GM18511 (cell line): Measurements from ENCODE around the gene MRPS5.
A peak's percentile ranks its signal among the peaks of the same experiment; 100 is the strongest.

Source experiments
- ATAC-seq: cut with Tn5 transposase; IDR thresholded peaks from one replicate; pipeline ENCODE4 v1.9.1; 2021; ENCODE audit warnings: mild to moderate bottlenecking, moderate library complexity; ENCODE audit not compliant: unreplicated experiment

Gene MRPS5

GRCh38 chr2:95091885-95092555 is 29.6 kb downstream of the MRPS5 start:
- ATAC-seq = no peak

- ATAC-seq = no peak
These were observed 34.2 kb downstream of the MRPS5 start for GRCh38 chr2:95087379-95087778.

DNA sequence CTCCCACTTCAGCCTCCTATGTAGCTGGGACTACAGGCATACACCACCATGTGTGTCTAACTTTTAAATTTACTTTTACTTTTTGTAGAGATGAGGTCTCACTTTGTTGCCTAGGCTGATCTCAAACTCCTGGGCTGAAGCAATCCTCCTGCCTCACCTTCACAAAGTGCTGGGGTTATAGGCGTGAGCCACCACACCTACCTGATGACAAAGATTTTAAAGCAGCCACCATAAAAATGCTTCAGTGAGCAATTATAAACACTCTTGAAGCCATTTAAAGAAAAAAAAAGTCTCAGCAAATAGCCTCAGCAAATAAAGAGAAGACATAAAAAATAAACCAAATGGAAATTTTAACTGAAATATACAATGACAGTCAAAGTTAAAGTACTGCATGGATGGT is 35.6 kb downstream of the MRPS5 start:
- ATAC-seq = no peak

- no peak for ATAC-seq
These were observed 39.1 kb downstream of the MRPS5 start for GRCh38 chr2:95082477-95082876.

DNA sequence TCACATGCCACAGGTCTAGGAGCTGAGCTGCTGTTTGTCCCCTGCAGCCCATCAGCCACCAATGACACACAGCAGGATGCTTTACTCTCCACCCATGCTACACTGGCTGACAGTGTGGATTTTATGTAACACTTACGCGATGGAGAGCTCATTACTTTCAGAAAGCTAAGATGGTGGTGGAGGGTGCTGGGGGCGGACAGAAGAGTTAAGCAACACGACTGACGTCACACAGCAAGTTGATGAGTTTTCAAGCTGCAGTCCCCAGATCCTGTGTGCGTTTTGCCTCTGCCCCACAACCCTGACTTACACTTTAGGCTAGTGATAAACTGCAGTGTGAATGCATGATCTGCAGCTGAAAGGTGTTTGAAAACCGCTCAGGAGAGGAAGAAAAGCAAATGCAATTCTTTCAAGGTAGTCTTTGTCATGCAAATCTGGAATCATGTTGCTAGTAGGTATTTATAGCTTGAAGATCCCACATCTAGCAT is 42.4 kb downstream of the MRPS5 start:
- no peak for ATAC-seq

DNA sequence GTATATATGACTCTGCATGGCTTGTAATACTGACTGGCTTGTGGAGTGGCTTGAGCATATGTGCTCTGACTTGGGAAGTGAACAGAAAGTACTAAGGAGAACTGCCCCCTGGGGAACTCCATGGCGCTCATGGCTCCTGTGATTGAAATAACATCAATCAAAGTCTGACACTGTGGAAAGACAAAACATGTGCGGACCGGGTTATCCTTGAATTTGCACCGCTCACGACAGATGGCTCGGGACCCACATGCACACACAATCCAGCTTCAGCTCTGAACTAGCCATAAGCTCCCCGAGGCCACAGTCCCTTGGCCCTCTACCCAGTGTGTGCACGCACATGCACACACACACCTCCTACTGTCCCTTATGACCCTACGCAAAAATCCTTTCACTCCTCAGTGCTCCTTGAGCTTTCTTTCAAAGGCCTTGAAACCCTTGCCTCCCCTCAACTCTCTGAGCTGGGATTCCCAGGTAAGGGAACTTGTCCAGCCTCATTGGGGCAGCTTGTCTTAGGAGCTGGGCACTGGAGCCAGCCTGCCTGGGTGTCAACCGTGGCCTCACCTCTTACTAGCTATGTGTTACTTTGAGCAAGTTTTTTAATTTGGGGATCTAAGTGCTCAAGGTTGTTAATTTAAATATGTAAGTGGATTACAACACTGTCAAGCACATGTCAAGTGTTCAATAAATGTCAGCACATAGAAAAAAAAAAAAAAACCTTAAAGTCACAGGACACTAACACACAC is 43.6 kb downstream of the MRPS5 start:
- no peak for ATAC-seq

DNA sequence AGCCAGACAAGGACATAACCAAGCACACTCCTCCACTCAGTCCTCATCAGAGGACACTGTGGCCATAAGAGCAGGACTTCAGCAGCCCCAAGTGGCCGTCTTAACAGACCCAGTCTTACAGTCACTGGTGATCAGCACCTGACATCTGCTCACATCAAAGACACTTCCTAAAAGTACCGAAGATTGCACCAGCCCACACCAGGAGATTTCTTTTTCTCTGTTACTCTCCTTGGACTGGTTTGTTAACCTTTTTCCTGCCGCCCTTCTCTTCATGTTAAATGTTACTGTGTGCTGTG is 44.1 kb downstream of the MRPS5 start:
- no peak for ATAC-seq

GRCh38 chr2:95076705-95077529 is 44.7 kb downstream of the MRPS5 start:
- ATAC-seq = peak; percentile 87

- ATAC-seq = no peak
These were observed 46.0 kb downstream of the MRPS5 start for GRCh38 chr2:95075440-95076132.

DNA sequence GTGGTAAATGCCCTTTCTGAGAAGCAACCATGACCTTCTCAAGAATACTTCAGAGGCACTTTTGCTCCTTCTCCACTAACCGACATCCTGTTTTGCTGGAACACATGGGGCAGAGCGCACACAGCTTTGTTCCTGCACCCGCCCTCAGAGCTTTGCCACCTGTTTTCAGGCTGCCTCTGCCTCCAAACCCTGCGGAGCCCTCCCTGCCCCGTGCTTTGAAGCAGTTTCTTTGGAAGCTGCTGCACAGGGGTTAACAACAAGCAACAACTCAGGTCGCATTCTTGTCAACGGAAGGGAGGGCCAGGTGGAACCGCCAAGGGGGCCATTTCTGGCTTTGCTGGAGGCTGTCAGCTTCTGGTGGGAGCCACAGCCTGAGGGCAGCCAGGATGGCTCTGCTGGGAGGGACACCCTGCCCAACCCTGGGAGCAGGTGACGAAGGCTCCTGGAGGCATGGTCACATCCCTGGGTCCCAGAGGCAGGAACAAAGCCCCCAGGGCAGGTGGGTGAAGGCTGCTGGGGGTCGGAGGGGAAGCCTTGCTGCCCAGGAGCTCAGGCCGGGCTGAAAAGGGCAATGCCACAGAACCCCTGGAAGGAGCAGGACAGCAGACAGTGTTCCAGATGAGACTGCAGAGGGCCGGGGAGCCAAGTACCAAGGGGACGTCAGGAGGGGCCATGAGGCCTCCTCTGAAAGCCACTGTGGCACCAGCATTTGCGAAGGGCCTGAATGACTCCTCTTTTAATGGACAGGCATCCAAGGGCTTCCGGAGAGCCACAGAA is 46.8 kb downstream of the MRPS5 start:
- ATAC-seq = no peak

- no peak for ATAC-seq
These were observed 47.5 kb downstream of the MRPS5 start for GRCh38 chr2:95073856-95074662.

GRCh38 chr2:95072424-95072823 is 49.2 kb downstream of the MRPS5 start:
- no peak for ATAC-seq

- no peak for ATAC-seq
These were observed 49.8 kb downstream of the MRPS5 start for GRCh38 chr2:95071856-95072255.

DNA sequence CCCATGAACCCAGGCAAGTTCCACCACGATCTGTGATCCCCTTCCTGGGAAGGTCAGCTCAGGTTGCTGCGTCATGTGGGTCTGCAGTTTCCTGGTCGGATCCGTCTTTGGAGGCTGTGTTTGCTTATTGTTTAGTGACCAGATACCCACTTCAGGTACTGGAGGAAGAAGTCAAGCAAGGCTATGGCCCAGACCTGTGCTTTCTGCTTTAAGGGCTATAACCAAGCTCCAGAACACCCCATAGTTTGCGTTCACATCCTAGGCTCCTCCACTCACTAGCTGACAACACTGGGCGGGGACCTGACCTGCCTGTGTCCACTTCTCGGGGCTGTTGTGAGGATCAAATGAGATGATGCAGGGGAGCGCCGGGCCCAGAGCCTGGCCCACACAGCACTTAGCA is 52.1 kb downstream of the MRPS5 start:
- ATAC-seq = no peak

GRCh38 chr2:95068256-95068655 is 53.4 kb downstream of the MRPS5 start:
- no peak for ATAC-seq

GRCh38 chr2:95063086-95063958 is 58.3 kb downstream of the MRPS5 start:
- peak; percentile 89 for ATAC-seq

GRCh38 chr2:95062242-95063085 is 59.1 kb downstream of the MRPS5 start:
- ATAC-seq = peak; percentile 47
